OCI-LY3 (cell line): ENCODE measurements around the gene CAPN15.

ENCODE experiments used
- EZH2phosphoT487 ChIP-seq: fragments of 200-600 bp; shearing (Covaris generic); IDR thresholded peaks from 2 replicates; pipeline ENCODE4 v1.6.1; 2018; ENCODE audit warnings: antibody characterized with exemption, mixed run types, low read depth
- TF ChIP-seq, protein P1 (sequence below): fragments of 200-600, 300-600 bp; sonication (generic); IDR thresholded peaks from 2 replicates; pipeline ENCODE4 v1.5.1; 2014; ENCODE audit warnings: antibody characterized with exemption, low read length, low read depth

GRCh38 chr16:556474-557173 is 29.1 kb downstream of the CAPN15 start:
- TF ChIP-seq, protein P1, sequence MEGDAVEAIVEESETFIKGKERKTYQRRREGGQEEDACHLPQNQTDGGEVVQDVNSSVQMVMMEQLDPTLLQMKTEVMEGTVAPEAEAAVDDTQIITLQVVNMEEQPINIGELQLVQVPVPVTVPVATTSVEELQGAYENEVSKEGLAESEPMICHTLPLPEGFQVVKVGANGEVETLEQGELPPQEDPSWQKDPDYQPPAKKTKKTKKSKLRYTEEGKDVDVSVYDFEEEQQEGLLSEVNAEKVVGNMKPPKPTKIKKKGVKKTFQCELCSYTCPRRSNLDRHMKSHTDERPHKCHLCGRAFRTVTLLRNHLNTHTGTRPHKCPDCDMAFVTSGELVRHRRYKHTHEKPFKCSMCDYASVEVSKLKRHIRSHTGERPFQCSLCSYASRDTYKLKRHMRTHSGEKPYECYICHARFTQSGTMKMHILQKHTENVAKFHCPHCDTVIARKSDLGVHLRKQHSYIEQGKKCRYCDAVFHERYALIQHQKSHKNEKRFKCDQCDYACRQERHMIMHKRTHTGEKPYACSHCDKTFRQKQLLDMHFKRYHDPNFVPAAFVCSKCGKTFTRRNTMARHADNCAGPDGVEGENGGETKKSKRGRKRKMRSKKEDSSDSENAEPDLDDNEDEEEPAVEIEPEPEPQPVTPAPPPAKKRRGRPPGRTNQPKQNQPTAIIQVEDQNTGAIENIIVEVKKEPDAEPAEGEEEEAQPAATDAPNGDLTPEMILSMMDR: no peak
- TF ChIP-seq EZH2phosphoT487: no peak
